Stimulated activated CD8-positive, alpha-beta memory T cell treated with anti-CD3 and anti-CD28 coated beads, Interleukin-4, amount 100 ng/mL, for 1 hour (primary cell): ENCODE data around the gene OR10P1.

ENCODE experiments used
- DNase-seq, 2 donors: peaks; one replicate each; pipeline ENCODE4 v3.0.0-alpha.2; 2020; ENCODE audit warnings: low read depth in 2 of 2, low spot score in 1 of 2

The OR10P1 gene

DNA sequence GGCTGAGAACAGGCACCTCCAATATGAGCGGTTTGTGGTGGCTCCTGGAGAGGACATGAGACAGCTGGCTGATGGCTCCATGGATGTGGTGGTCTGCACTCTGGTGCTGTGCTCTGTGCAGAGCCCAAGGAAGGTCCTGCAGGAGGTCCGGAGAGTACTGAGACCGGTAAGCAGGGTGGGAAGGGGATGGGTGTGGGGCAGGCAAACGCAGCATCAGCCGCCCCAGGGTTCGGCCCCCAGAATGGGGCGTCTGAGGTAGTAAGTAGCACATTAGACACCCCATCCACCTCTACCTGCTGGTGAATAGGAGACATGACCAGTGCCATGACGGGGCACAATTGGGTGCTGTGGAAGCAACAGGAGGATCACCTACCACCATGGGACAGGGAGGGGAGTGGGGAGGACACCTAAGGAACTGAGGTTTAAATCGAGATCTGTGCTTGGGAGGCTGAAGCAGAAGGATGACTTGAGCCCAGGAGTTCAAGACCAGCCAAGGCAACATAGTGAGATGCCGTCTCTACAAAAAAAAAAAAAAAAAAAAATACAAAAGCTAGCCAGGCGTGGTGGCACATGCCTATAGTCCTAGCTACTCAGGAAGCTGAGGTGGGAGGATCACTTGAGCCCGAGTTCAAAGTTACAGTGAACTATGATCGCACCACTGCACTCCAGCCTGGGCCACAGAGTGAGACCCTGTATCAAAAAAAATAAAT, 45.5 kb downstream of the OR10P1 start:
- no peak for DNase-seq

GRCh38 chr12:55683676-55684075, 47.0 kb downstream of the OR10P1 start:
- no peak for DNase-seq

- DNase-seq = no peak
Measured at GRCh38 chr12:55684761-55685370, 48.2 kb downstream of the OR10P1 start.

DNA sequence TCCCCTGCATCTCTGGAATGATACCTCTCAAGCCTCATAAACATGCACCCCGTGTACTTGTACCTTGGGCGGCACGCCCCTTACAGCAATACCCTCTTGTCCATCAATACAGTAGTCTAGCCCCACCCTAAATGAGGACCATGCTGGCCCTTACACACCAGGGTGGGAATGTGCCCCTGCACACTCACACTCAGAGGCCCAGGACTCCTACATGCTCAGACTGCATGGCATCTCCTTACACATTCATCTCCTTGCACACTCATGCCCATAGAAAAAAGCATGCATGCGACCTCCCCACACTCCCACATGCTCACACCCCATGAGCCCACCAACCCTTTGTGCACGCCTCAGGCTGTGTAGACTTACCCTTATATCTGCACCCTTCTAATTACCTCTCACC, 49.0 kb downstream of the OR10P1 start:
- no peak for DNase-seq

DNA sequence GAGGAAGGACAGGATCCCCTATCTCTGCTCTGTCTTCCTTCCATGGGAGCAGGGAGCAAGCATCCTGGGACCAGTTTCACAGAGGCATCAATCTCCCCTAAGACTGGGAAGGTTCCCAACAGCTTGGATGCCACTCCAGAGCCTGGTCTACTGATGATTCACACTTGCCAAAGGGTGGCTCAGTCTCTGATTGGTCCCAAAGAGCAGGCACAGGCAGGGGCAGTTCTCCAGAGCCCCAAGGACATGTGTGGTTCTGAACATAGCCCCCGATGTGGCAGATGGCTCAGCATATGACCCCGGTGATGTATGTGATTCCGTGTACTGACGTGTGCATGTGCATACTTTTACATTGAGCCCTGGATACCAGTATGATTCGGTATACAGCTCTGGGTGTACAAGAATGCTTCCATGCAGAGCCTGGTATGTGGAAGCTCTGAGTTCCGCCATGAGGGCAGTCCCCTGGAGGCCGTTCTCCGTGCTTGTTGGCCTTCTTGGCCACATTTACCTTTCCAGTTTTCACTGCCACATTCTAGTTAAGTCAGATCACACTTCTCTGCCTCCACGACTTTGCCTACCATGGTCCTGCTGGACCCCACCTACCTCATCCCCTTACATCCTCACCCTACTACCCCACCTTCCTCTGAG, 49.8 kb downstream of the OR10P1 start:
- no peak for DNase-seq
